PC-9 (cell line): ENCODE data around the gene NUDT16L1. TPM values are rescaled to one million over a fixed set of nuclear protein-coding genes. Genes with fewer than 3 reads are reported as not detected.

Experiments used
- BruUV-seq: library from RNA; stranded (reverse); fragments of 400-500 nt; replicated peaks from 2 replicates; lab custom pipeline; 2021; lab: Mats Ljungman, UMichigan
- CTCF ChIA-PET: fragments of 300-600 bp; sonication (Branson Sonifier 250); formaldehyde crosslinking; loops from one replicate; lab custom pipeline; 2022; ENCODE audit warnings: antibody characterized with exemption; lab: Charles Lee
- POLR2A ChIA-PET: fragments of 300-600 bp; sonication (Branson Sonifier 250); formaldehyde crosslinking; loops from one replicate; lab custom pipeline; 2022; ENCODE audit warnings: antibody characterized with exemption; ENCODE audit not compliant: unreplicated experiment; lab: Charles Lee
- DNase-seq, 2 experiments: peaks; one replicate each; pipeline versions ENCODE4 v3.0.0 to v3.0.0-alpha.2; 2015 to 2022; ENCODE audit warnings: mixed read lengths in 1 of 2
- H2AFZ ChIP-seq: fragments of 200-600 bp; sonication (generic); 2 replicates; pipeline ENCODE4 v1.8.1; 2017; ENCODE audit warnings: antibody characterized with exemption
- H3F3A ChIP-seq: fragments of 200-600 bp; sonication (generic); 2 replicates; pipeline ENCODE4 v1.8.1; 2017; ENCODE audit warnings: antibody characterized with exemption, mild to moderate bottlenecking, low read depth; ENCODE audit not compliant: insufficient read depth
- H3K27ac ChIP-seq: fragments of 200-600 bp; sonication (generic); 2 replicates; pipeline ENCODE4 v1.6.1; 2016; ENCODE audit warnings: mixed run types
- H3K27me3 ChIP-seq: fragments of 200-600 bp; sonication (generic); 2 replicates; pipeline ENCODE4 v1.6.1; 2016; ENCODE audit warnings: low read depth, mixed run types; ENCODE audit not compliant: insufficient read depth
- H3K36me3 ChIP-seq: fragments of 200-600 bp; sonication (generic); 2 replicates; pipeline ENCODE4 v1.6.1; 2016; ENCODE audit warnings: low read depth, mixed run types
- H3K4me1 ChIP-seq: fragments of 200-600 bp; sonication (generic); replicated peaks from 2 replicates; pipeline ENCODE4 v1.6.1; 2016; ENCODE audit warnings: mixed run types; ENCODE audit not compliant: insufficient read depth
- H3K4me2 ChIP-seq: fragments of 200-600 bp; sonication (generic); 2 replicates; pipeline ENCODE4 v1.6.1; 2017; ENCODE audit warnings: mixed run types
- H3K4me3 ChIP-seq: fragments of 200-600 bp; sonication (generic); 2 replicates; pipeline ENCODE4 v1.6.1; 2016; ENCODE audit warnings: mixed run types
- H3K79me2 ChIP-seq: fragments of 200-600 bp; sonication (generic); 2 replicates; pipeline ENCODE4 v1.6.1; 2017; ENCODE audit warnings: low read depth, mixed run types
- H3K9me2 ChIP-seq: fragments of 200-600 bp; sonication (generic); 2 replicates; pipeline ENCODE4 v1.8.1; 2017; ENCODE audit warnings: mild to moderate bottlenecking; ENCODE audit not compliant: insufficient read depth
- H3K9me3 ChIP-seq: fragments of 200-600 bp; sonication (generic); 2 replicates; pipeline ENCODE4 v1.8.1; 2016; ENCODE audit warnings: low read depth; ENCODE audit not compliant: insufficient read depth
- H4K20me1 ChIP-seq: fragments of 200-600 bp; sonication (generic); 2 replicates; pipeline ENCODE4 v1.8.1; 2017; ENCODE audit not compliant: insufficient read depth
- CTCF ChIP-seq: fragments of 200-600 bp; sonication (generic); conservative IDR thresholded peaks from 2 replicates; pipeline ENCODE4 v1.6.1; 2017; ENCODE audit warnings: mixed run types, antibody characterized with exemption, mild to moderate bottlenecking, moderate library complexity
- EZH2 ChIP-seq: fragments of 200-600 bp; sonication (generic); IDR thresholded peaks from 2 replicates; pipeline ENCODE4 v1.8.0; 2017; ENCODE audit warnings: antibody characterized with exemption, low read depth
- intact Hi-C: fragments of 100-400 bp; cut with micrococcal nuclease; formaldehyde crosslinking; loops from one replicate; pipeline ENCODE4 v1.10.0; 2022; ENCODE audit not compliant: unreplicated experiment
- total RNA-seq: library from RNA; stranded (reverse); gene quantifications from 2 replicates; pipeline ENCODE4 v1.2.3, GENCODE V29; 2021

Gene NUDT16L1
- total RNA-seq, 1 experiment from 2014 or later: 25.7 TPM

DNA sequence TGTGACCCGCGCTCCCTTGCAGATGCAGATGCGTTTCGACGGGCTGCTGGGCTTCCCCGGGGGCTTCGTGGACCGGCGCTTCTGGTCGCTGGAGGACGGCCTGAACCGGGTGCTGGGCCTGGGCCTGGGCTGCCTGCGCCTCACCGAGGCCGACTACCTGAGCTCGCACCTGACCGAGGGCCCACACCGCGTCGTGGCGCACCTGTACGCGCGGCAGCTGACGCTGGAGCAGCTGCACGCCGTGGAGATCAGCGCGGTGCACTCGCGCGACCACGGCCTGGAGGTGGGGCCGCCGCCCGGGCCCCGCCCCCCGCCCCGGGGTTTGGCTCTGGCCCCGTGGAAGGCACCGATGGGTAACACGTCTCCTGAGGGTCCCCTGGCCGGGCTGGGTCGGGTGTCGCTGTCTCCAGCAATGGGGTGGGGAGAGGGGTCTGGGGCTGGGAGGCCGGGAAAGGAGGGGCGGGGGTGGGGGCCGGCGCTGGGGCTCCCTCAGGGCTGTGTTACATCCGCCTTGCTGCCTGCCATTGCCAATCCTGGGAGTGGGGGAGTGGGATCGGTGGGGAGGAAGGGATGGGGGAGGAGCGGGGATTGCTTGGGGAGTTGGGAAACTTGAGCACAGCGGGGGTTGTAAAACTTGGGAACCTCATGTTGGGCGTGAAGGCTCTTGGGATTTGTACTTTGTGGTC lies 737 bp downstream of the NUDT16L1 start:
- Histone ChIP-seq H2AFZ (peak overlapping the region; percentile 69), H3K4me2 (peak overlapping the region; percentile 78), H3K9me2 (no peaks in the 10 kb centered on the region), H3K4me3 (peak overlapping the region; percentile 90), H3K9me3 (no peaks in the 10 kb centered on the region), H3K79me2 (peaks cover 3% of the 10 kb centered on the region; the same call in 1 of the 2 replicates), H3K36me3 (no peaks in the 10 kb centered on the region), H3K4me1 (peaks cover 10% of the 10 kb centered on the region; the same call in 1 of the 2 replicates), H3K27ac (0 out of 2 replicates have a peak overlapping the region, but pooled peaks have one; percentile 16), H4K20me1 (peaks cover 3% of the 10 kb centered on the region; the same call in 1 of the 2 replicates), H3F3A (peaks cover 4% of the 10 kb centered on the region; the same call in 1 of the 2 replicates), H3K27me3 (no peaks in the 10 kb centered on the region)
- BruUV-seq: no TSS peak
- no peak for TF ChIP-seq CTCF
- no peak for TF ChIP-seq EZH2
- DNase-seq: peak in 1 of 2 experiments; percentile 54
- ChIA-PET POLR2A (interaction anchor here (0.6 kb wide), 1 partner anchor 92 kb away, joined by 14 read pairs; no protein-coding TSS in a partner anchor), CTCF (interaction anchor here (0.6 kb wide), 1 partner anchor 384 kb away, joined by 6 read pairs; no protein-coding TSS in a partner anchor)
- intact Hi-C loops: no loop called here

- no peaks in the 10 kb centered on the region for H3K27me3 ChIP-seq
- intact Hi-C loops: no loop called here
- POLR2A ChIA-PET: interaction anchor here (0.6 kb wide), 1 partner anchor 253 kb away, joined by 5 read pairs; no protein-coding TSS in a partner anchor
- CTCF ChIA-PET: interaction anchor here (0.6 kb wide), 1 partner anchor 385 kb away, joined by 6 read pairs; no protein-coding TSS in a partner anchor
- no peaks in the 10 kb centered on the region for H3K9me3 ChIP-seq
- H3K27ac ChIP-seq: no peak overlapping the region
- no TSS peak for BruUV-seq
- no peaks in the 10 kb centered on the region for H3K9me2 ChIP-seq
- no peak for DNase-seq
- H3K36me3 ChIP-seq: no peaks in the 10 kb centered on the region
- TF ChIP-seq CTCF: no peak
- TF ChIP-seq EZH2: no peak
- peak overlapping the region; percentile 90; the same call in 1 of the 2 replicates for H3K4me3 ChIP-seq
- H3K79me2 ChIP-seq: peaks cover 3% of the 10 kb centered on the region; the same call in 1 of the 2 replicates
- peak overlapping the region; percentile 78 for H3K4me2 ChIP-seq
- H4K20me1 ChIP-seq: peaks cover 3% of the 10 kb centered on the region; the same call in 1 of the 2 replicates
- peaks cover 4% of the 10 kb centered on the region; the same call in 1 of the 2 replicates for H3F3A ChIP-seq
- H3K4me1 ChIP-seq: peaks cover 10% of the 10 kb centered on the region; the same call in 1 of the 2 replicates
- H2AFZ ChIP-seq: no peak overlapping the region
Observed at GRCh38 chr16:4694642-4695451, 1.5 kb downstream of the NUDT16L1 start.
